HG02840 (cell line): ENCODE results near the gene ABHD5.

Experiments used
- ATAC-seq: cut with Tn5 transposase; IDR thresholded peaks from one replicate; pipeline ENCODE4 v1.9.1; 2021; ENCODE audit warnings: mild to moderate bottlenecking, moderate library complexity, moderate number of reproducible peaks; ENCODE audit not compliant: unreplicated experiment, low FRiP score

The ABHD5 gene

DNA sequence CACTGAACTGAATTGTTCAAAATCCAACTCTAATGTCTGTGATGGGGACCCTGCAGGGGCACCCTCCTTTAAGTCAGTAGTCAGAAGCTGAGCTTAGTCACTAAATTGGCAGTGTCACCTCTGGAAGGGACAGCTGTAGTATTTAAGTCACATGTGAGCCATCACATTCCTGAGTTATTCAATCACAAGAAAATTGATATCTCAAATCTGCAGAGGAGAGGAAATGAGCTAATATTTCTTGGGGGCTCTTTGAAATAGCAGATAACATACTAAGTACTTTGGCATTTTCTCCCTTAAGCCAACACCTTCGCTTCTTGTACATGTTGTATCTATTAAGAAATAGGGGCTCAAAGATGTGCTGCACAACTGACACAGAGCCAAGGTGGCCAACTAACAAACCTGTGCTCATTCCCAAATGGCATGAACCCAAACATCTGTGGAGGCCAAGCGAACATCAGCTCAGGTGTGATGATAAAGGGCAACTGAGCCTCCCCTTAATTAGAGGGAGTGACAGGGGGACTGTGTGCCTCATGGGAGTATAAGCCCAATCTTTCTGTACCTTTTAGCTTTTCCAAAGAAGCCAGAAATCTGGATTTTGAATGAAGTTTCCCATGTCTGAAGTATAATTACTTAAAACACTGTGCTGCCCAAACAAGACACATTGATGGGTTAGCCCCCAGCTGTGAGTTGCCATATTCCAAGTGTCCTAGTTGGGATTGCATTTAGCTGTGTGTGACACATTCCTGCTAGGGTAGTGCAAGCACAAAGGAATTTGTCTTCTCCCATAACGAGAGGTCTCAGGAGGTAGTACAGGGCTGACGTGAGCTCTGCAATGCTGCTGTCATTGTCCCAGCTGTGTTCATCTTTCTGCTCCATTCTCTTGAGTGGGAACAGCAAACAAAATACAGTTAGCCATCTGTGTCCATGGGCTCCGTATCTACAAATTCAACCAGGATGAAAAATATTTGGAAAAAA, 63.3 kb downstream of the ABHD5 start:
- ATAC-seq: no peak

DNA sequence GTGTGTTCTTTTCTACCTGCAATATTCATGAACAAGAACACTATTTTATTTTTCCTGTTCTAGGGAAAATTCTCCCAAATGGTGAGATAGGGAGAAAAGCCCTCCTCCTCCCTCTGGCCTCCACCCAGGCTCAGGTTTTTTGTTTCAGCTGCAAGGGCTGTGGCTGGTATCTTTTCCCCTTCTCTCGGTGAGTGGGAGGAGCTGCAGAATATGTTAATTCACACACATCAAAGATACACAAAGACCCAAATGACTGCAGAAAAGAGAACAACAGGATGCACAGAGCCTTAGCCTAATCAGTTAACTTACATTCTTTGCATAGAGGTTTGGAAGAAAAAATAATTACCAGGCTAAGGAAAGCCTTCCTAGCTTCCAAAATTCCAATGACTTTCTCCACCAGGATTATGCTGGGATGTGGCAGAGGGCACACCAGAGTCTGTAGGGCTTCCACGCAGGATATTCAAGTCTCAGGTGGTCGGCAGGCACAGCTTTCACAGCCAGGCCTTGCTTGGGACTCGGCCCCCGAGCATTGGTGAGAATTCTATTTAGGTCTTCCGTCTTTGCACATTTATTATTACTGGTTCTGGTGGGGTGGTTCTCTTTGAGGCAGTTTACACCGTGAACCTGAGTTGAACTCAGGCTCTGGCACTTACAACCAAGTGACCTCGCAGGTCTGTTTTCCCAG, 64.9 kb downstream of the ABHD5 start:
- ATAC-seq: no peak

- no peak for ATAC-seq
Observed at GRCh38 chr3:43757666-43758321, 67.1 kb downstream of the ABHD5 start.

- no peak for ATAC-seq
Observed at GRCh38 chr3:43758592-43759225, 68.0 kb downstream of the ABHD5 start.

GRCh38 chr3:43759297-43759782, 68.6 kb downstream of the ABHD5 start:
- no peak for ATAC-seq

- ATAC-seq: no peak
Observed at GRCh38 chr3:43759938-43760337, 69.2 kb downstream of the ABHD5 start.

- ATAC-seq: no peak
Observed at GRCh38 chr3:43760938-43761337, 70.2 kb downstream of the ABHD5 start.

DNA sequence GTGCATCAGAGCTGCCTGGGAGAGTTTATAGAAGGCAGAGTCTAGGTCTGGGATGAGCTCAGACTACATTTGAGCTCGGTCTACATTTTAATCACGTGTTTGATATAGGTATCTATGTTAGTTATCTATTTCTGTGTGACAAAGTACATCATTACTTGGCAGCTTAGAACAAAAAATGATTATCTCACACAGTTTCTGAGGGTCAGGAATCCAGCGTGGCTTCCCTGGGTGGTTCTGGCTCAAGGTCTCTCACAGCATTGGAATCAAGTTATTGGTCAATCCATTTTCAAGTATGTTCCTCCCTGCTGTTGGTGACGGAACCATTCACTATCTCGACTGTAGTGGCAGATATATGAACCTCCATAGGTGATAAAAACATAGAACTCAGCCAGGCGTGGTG, 71.7 kb downstream of the ABHD5 start:
- no peak for ATAC-seq

DNA sequence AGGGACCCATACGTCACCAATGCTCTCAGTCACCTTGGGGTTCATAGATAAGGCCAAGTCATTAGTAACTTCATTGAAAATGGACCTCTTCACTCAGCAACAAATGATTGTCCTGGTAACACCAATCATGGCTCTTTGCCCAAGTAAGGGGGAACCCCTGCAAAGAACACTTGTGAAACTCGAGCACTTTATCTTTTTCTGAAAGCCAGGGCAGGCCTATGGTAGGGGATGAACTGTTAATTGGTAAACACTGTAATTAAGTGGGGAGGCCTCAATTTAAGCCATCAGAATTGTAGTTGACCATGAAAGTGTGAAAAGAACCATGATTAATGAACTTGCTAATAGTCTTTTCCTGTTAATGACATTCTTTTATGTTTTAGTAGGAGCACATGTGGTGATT, 73.3 kb downstream of the ABHD5 start:
- ATAC-seq: no peak

DNA sequence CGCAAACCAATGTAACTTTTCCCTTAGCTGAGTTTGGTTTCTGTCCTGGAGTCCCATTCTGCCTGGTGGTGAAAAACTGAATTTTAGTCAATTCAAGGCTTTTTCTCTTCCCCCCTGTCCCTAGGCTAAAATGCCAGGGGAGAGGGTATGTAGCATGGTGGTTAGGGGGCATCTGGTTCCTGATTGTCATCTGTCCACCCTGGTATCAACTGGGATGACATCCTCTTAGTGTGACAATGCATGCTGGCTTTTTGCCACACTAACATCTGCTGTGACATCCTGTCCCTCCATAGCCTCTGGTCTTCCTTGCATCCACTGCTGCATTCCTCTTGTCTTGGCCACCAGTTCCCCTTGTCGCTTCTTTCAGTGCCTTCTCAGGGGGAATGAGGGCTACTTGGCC, 73.7 kb downstream of the ABHD5 start:
- no peak for ATAC-seq

- ATAC-seq: no peak
Observed at GRCh38 chr3:43765521-43765971, 74.8 kb downstream of the ABHD5 start.

GRCh38 chr3:43766672-43767465, 76.1 kb downstream of the ABHD5 start:
- ATAC-seq: no peak

- ATAC-seq: no peak
Observed at GRCh38 chr3:43768381-43768973, 77.7 kb downstream of the ABHD5 start.

DNA sequence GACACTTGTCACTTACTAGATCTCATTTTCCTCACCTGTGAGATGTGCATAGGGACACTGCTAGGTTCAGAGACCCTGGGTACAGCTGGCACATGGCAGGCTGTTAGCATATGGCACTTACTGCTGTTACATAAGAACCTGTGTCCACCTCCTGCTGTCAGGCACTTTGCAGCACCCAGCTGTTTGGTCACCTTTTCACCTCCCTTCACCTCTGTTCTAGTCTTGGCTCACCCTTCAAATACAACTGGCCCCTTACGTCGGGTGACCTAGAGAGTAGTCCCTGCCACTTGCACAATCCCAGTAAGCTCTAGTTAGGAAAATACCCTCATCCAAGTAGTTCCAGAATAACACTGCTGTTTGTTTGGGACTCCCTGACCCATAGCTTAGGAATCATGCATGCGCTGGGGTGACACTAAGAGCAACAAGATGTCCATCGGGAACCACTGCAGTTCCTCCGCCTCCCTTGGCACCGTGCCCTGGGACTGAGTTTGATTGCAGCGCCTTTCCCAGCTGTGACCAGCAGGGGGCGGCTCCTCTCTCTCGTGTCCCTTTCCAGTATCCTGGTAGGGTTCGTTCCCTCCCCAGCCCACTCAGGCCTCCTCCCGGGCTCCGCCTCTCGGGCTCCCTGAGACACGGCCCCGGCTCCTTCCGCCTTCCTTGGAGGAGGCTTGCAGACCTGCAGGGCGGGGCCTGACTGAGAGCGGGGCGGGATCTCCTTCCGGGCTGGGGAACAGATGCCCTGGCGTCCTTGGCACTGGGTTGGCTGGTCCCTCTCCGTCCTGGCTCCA, 78.6 kb downstream of the ABHD5 start:
- no peak for ATAC-seq

- ATAC-seq: no peak
Observed at GRCh38 chr3:43769885-43770425, 79.2 kb downstream of the ABHD5 start.

- no peak for ATAC-seq
Observed at GRCh38 chr3:43770426-43771103, 79.8 kb downstream of the ABHD5 start.

- ATAC-seq: no peak
Observed at GRCh38 chr3:43771610-43772009, 80.9 kb downstream of the ABHD5 start.
